ENCODE results near the gene SAFB. TPM values are rescaled to one million over a fixed set of nuclear protein-coding genes. Genes with fewer than 3 reads are reported as not detected.

Gene SAFB
- total and polyA plus RNA-seq, 2 of the 13 experiments (the other 11 are each of a cell fraction or from before 2014, with no cell fraction given), result 21.0 to 28.4 TPM

DNA sequence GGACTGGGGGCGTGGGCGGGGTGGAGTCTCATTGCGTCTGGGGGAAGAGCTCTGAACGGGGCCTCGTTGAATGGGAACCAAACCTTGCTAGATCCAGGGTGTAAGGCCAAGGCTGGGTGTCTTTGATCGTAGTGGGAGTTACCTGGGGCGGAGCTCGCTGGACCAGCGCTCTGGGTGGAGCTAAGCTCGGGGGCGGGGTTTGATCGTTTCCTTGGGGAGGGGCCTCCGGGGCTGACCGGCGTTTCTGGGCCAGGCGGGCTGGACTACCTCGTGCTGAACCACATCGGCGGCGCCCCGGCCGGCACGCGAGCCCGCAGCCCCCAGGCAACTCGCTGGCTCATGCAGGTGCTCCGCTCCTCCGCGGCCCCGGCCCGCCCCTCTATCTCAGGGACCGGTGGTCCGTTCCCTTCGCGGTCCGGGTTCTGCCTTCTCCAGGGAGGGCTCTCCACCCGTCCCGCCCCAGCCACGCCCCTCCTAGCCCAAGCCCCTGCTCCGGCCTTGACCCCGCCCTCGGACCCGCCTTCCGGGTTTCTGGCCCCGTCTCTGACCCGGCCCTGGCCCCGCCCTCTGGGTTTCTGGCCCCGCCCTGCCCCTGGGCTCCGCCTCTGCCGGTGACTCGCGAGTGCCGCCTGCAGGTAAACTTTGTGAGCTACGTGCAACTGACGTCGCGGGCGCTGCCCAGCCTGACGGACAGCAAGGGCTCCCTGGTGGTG lies 63.9 kb downstream of the SAFB start (continued):
- TF ChIP-seq ZNF34 (CRISPR knock-in tag; IDR thresholded peaks at IDR 0.05; ENCODE audit: borderline replicate concordance) (no peak), ZNF788 (CRISPR knock-in tag; IDR thresholded peaks at IDR 0.05; ENCODE audit: borderline replicate concordance) (0 out of 2 replicates have a peak, but pooled peaks have one; percentile 18), BCL6 (CRISPR knock-in tag; IDR thresholded peaks at IDR 0.05) (no peak), ZNF703 (CRISPR knock-in tag; IDR thresholded peaks at IDR 0.05; ENCODE audit: borderline replicate concordance) (no peak), SCMH1 (CRISPR knock-in tag; IDR thresholded peaks at IDR 0.05; ENCODE audit: borderline replicate concordance) (no peak), HMGA1 (CRISPR knock-in tag; conservative IDR thresholded peaks at IDR 0.05) (no peak), ZNF550 (CRISPR knock-in tag; IDR thresholded peaks at IDR 0.05; ENCODE audit: borderline replicate concordance) (no peak), POGK (CRISPR knock-in tag; conservative IDR thresholded peaks at IDR 0.05) (no peak; the same call in 1 of the 2 replicates), ZNF709 (CRISPR knock-in tag; IDR thresholded peaks at IDR 0.05) (no peak), ZFP90 (CRISPR knock-in tag; IDR thresholded peaks at IDR 0.05; ENCODE audit: borderline replicate concordance) (no peak; the same call in 1 of the 2 replicates), REL (CRISPR knock-in tag; conservative IDR thresholded peaks at IDR 0.05) (no peak), IKZF4 (CRISPR knock-in tag; IDR thresholded peaks at IDR 0.05; ENCODE audit: borderline replicate concordance, low read depth, not compliant biosample characterization) (no peak), ZNF33A (CRISPR knock-in tag; IDR thresholded peaks at IDR 0.05; ENCODE audit: borderline replicate concordance) (no peak), ZNF572 (CRISPR knock-in tag; IDR thresholded peaks at IDR 0.05) (no peak), HNRNPUL1 (IDR thresholded peaks at IDR 0.05; ENCODE audit: low read depth, low read length) (no peak), ARNTL (CRISPR knock-in tag; IDR thresholded peaks at IDR 0.05) (no peak), SOX13 (IDR thresholded peaks at IDR 0.05) (no peak), SOX13 (CRISPR knock-in tag; conservative IDR thresholded peaks at IDR 0.05 in 1 of 2, IDR thresholded peaks at IDR 0.05 in 1 of 2) (no peak; a peak in 1 of 4 replicates), UBTF (CRISPR knock-in tag; IDR thresholded peaks at IDR 0.05) (no peak), CREB3 (CRISPR knock-in tag; IDR thresholded peaks at IDR 0.05) (no peak), PHB2 (IDR thresholded peaks at IDR 0.05; ENCODE audit: partially characterized antibody) (no peak), ZNF335 (CRISPR knock-in tag; IDR thresholded peaks at IDR 0.05) (no peak), SMYD3 (CRISPR knock-in tag; IDR thresholded peaks at IDR 0.05) (no peak)
- TF ChIP-seq, protein P1, sequence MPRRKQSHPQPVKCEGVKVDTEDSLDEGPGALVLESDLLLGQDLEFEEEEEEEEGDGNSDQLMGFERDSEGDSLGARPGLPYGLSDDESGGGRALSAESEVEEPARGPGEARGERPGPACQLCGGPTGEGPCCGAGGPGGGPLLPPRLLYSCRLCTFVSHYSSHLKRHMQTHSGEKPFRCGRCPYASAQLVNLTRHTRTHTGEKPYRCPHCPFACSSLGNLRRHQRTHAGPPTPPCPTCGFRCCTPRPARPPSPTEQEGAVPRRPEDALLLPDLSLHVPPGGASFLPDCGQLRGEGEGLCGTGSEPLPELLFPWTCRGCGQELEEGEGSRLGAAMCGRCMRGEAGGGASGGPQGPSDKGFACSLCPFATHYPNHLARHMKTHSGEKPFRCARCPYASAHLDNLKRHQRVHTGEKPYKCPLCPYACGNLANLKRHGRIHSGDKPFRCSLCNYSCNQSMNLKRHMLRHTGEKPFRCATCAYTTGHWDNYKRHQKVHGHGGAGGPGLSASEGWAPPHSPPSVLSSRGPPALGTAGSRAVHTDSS (CRISPR knock-in tag; conservative IDR thresholded peaks at IDR 0.05), result no peak
